Measurements from ENCODE around the gene ZNRF1. TPM values are rescaled to one million over a fixed set of nuclear protein-coding genes. Genes with fewer than 3 reads are reported as not detected.

ZNRF1 gene
- total and polyA plus RNA-seq, 7 donors, result 10.6 to 33.0 (median 16.9) TPM

- Histone ChIP-seq H3K36me3 (no peaks in the 10 kb centered on the region), H3K27ac (no peak overlapping the region), H3K4me3 (no peak overlapping the region), H3K4me1 (no peaks in the 10 kb centered on the region), H3K27me3 (no peaks in the 10 kb centered on the region), H3K9me3 (no peaks in the 10 kb centered on the region)
- no peak for TF ChIP-seq POLR2AphosphoS5 (IDR thresholded peaks at IDR 0.05)
- no peak for TF ChIP-seq POLR2A (IDR thresholded peaks at IDR 0.05)
- no peak for TF ChIP-seq CTCF (IDR thresholded peaks at IDR 0.05)
- no peak for TF ChIP-seq EP300 (IDR thresholded peaks at IDR 0.05)
- no peak for DNase-seq
- intact Hi-C loops (cut with DNase I), result no loop called here
- WGBS, 2 donors, result 75 to 86% methylated on average over 7 of the region's 7 CpGs
These were observed 132.3 kb downstream of the ZNRF1 start for GRCh38 chr16:75131081-75131480.

- Histone ChIP-seq H3K27ac (no peak overlapping the region), H3K36me3 (no peaks in the 10 kb centered on the region), H3K9me3 (no peaks in the 10 kb centered on the region), H3K27me3 (no peaks in the 10 kb centered on the region), H3K4me1 (no peaks in the 10 kb centered on the region), H3K4me3 (no peak overlapping the region)
- intact Hi-C loops (cut with DNase I), result no loop called here
- WGBS, 2 donors, result 12 to 52% methylated on average over 8 of the region's 8 CpGs
- TF ChIP-seq POLR2A (IDR thresholded peaks at IDR 0.05) (no peak), POLR2AphosphoS5 (IDR thresholded peaks at IDR 0.05) (no peak), EP300 (IDR thresholded peaks at IDR 0.05) (no peak), CTCF (IDR thresholded peaks at IDR 0.05) (no peak)
- no peak for DNase-seq
These were observed 139.4 kb downstream of the ZNRF1 start for GRCh38 chr16:75138233-75138632.

GRCh38 chr16:75138636-75139035, 139.8 kb downstream of the ZNRF1 start:
- 57 to 87% methylated on average over 9 of the region's 9 CpGs for WGBS, 2 donors
- H3K36me3 ChIP-seq, result no peaks in the 10 kb centered on the region
- no peak for DNase-seq
- no peaks in the 10 kb centered on the region for H3K27me3 ChIP-seq
- H3K9me3 ChIP-seq, result no peaks in the 10 kb centered on the region
- no peak overlapping the region for H3K4me3 ChIP-seq
- no peak for TF ChIP-seq EP300 (IDR thresholded peaks at IDR 0.05)
- TF ChIP-seq POLR2A (IDR thresholded peaks at IDR 0.05), result no peak
- no peak for TF ChIP-seq CTCF (IDR thresholded peaks at IDR 0.05)
- TF ChIP-seq POLR2AphosphoS5 (IDR thresholded peaks at IDR 0.05), result no peak
- H3K4me1 ChIP-seq, result no peaks in the 10 kb centered on the region
- intact Hi-C loops (cut with DNase I), result no loop called here
- no peak overlapping the region for H3K27ac ChIP-seq

DNA sequence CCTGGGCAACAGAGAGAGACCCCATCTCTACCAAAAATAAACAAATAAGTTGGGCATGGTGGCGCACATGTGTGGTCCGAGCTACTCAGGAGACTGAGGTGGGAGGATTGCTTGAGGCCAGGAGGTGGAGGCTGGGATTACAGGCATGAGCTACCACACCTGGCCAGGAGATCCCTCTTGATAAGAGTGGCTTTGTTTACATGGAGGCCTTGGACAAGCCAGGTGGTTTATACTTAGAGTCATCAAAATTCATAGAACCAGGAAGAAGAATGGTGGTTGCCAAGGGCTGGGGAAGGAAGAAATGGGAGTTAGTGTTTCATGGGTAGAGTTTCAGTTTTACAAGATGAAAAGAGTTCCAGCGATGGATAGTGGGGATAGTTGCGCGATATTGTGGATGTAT, 140.7 kb downstream of the ZNRF1 start:
- intact Hi-C loops (cut with DNase I), result no loop called here
- DNase-seq, result no peak
- Histone ChIP-seq H3K36me3 (no peaks in the 10 kb centered on the region), H3K4me1 (no peaks in the 10 kb centered on the region), H3K27ac (no peak overlapping the region), H3K9me3 (no peaks in the 10 kb centered on the region), H3K27me3 (no peaks in the 10 kb centered on the region), H3K4me3 (no peak overlapping the region)
- TF ChIP-seq EP300 (IDR thresholded peaks at IDR 0.05) (no peak), CTCF (IDR thresholded peaks at IDR 0.05) (no peak), POLR2AphosphoS5 (IDR thresholded peaks at IDR 0.05) (no peak), POLR2A (IDR thresholded peaks at IDR 0.05) (no peak)
- 53 to 78% methylated on average over 5 of the region's 5 CpGs for WGBS, 2 donors

DNA sequence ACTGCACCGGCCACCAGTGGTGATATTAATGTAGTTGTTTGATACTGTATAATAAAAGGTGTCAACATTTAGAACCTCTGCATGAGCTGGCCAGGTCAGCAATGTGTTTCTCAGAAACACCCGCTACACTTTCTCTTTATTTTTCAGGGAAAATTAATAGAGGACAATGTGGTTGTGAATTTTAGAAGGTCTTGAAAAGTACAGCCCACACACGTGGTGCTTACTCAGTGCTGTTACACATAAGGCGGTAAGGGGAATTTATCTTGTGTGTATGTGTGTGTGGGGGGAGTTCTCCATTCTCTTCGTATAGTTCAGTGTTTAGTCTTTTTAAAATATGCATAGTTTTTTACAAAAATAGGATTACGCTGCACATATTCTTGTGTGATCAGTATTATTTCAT, 145.1 kb downstream of the ZNRF1 start:
- no peak overlapping the region for H3K4me3 ChIP-seq

More for the DNA sequence above, 145.1 kb downstream of the ZNRF1 start:
- no peaks in the 10 kb centered on the region for H3K9me3 ChIP-seq
- TF ChIP-seq EP300 (IDR thresholded peaks at IDR 0.05), result no peak
- WGBS, 2 donors, result 85 to 86% methylated on average over 6 of the region's 6 CpGs
- H3K27me3 ChIP-seq, result no peaks in the 10 kb centered on the region
- H3K27ac ChIP-seq, result no peak overlapping the region
- intact Hi-C loops (cut with DNase I), result loop anchor here (10.0 kb wide), 1 partner anchor 329 kb away; no protein-coding TSS in a partner anchor
- peaks cover 0 to 1% (median under 1%) of the 10 kb centered on the region in 4 donors for H3K4me1 ChIP-seq
- H3K36me3 ChIP-seq, result no peaks in the 10 kb centered on the region
- DNase-seq, result no peak
